Breast epithelium (tissue), 3 donors: Measurements from ENCODE around the gene CEP76.
"Not testable (repeated sequence)": the region's sequence is repeated elsewhere in the genome, so short reads cannot be mapped to it uniquely, and the experiment has no call there.

ENCODE experiments used
- CTCF ChIP-seq, 3 donors: fragments of 450-650 bp; IDR thresholded peaks; one replicate each; pipeline ENCODE4 v1.5.1; 2016 to 2017; ENCODE audit warnings: antibody characterized with exemption in 3 of 3, mild to moderate bottlenecking in 3 of 3, moderate library complexity in 3 of 3
- POLR2A ChIP-seq: fragments of 450-650 bp; IDR thresholded peaks from one replicate; pipeline ENCODE4 v1.6.1; 2016; ENCODE audit warnings: antibody characterized with exemption, mild to moderate bottlenecking, moderate library complexity

DNA sequence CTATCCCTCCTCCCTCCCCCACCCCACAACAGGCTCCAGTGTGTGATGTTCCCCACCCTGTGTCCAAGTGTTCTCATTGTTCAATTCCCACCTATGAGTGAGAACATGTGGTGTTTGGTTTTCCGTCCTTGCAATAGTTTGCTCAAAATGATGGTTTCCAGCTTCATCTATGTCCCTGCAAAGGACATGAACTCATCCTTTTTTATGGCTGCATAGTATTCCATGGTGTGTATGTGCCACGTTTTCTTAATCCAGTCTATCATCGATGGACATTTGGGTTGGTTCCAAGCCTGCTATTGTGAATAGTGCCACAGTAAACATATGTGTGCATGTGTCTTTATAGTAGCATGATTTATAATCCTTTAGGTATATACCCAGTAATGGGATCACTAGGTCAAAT, 75.3 kb downstream of the CEP76 start:
- TF ChIP-seq POLR2A; CTCF (IDR thresholded peaks at IDR 0.05): not testable (repeated sequence)
